WTC11 (cell line): ENCODE results near the gene TMC5. TPM values are rescaled to one million over a fixed set of nuclear protein-coding genes. Genes with fewer than 3 reads are reported as not detected.
A peak's percentile ranks its signal among the peaks of the same experiment; 100 is the strongest.

Experiments
- ATAC-seq: fragments of 200-7000 bp; cut with Tn5 transposase; 2 replicates; pipeline ENCODE4 v1.10.0; 2021; ENCODE audit warnings: mild to moderate bottlenecking, moderate library complexity
- CTCF ChIA-PET: fragments of 300-600 bp; sonication (Branson Sonifier 250); formaldehyde crosslinking; loops from one replicate; lab custom pipeline; 2021; ENCODE audit warnings: antibody characterized with exemption; lab: Charles Lee
- POLR2A ChIA-PET: fragments of 350-600 bp; sonication (Branson Sonifier 250); formaldehyde crosslinking; loops from one replicate; lab custom pipeline; 2021; ENCODE audit warnings: antibody characterized with exemption; lab: Charles Lee
- DNase-seq: peaks from one replicate; pipeline ENCODE4 v3.0.0; 2021; ENCODE audit warnings: low spot score
- H3K27ac Mint-ChIP-seq: 2 replicates; pipeline ENCODE4 v1.8.0; 2021; ENCODE audit warnings: mixed read lengths
- H3K27me3 Mint-ChIP-seq: 2 replicates; pipeline ENCODE4 v1.8.0; 2021; ENCODE audit warnings: low read depth, mild to moderate bottlenecking, moderate library complexity, mixed read lengths
- H3K36me3 Mint-ChIP-seq: 2 replicates; pipeline ENCODE4 v1.8.0; 2021; ENCODE audit warnings: mixed read lengths
- H3K4me1 Mint-ChIP-seq: 2 replicates; pipeline ENCODE4 v1.8.0; 2022; ENCODE audit warnings: mixed read lengths
- H3K4me3 Mint-ChIP-seq: 2 replicates; pipeline ENCODE4 v1.8.0; 2021; ENCODE audit warnings: mild to moderate bottlenecking, moderate library complexity, mixed read lengths
- H3K9me3 Mint-ChIP-seq: 2 replicates; pipeline ENCODE4 v1.8.0; 2021; ENCODE audit warnings: mixed read lengths
- ELF4 ChIP-seq: sonication (generic); formaldehyde crosslinking; IDR thresholded peaks from 2 replicates; pipeline ENCODE4 v1.8.1; 2022; ENCODE audit warnings: low read depth, mild to moderate bottlenecking, moderate library complexity, missing genetic modification reagents
- GRHL2 ChIP-seq: fragments of 250-450 bp; sonication (Bioruptor Pico); IDR thresholded peaks from 2 replicates; pipeline ENCODE4 v1.8.0; 2022; ENCODE audit warnings: mild to moderate bottlenecking, moderate library complexity; ENCODE audit not compliant: insufficient replicate concordance, severe bottlenecking
- JAZF1 ChIP-seq: fragments of 250-450 bp; sonication (Bioruptor Pico); IDR thresholded peaks from 2 replicates; pipeline ENCODE4 v1.9.0; 2021; ENCODE audit warnings: moderate library complexity, mild to moderate bottlenecking, inconsistent platforms
- MYBL2 ChIP-seq: sonication (generic); formaldehyde crosslinking; IDR thresholded peaks from 2 replicates; pipeline ENCODE4 v1.8.1; 2023; ENCODE audit warnings: mild to moderate bottlenecking, moderate library complexity, missing genetic modification reagents
- NFE2L1 ChIP-seq: sonication (generic); formaldehyde crosslinking; IDR thresholded peaks from 2 replicates; pipeline ENCODE4 v1.8.1; 2023; ENCODE audit warnings: missing genetic modification reagents
- NFYB ChIP-seq: sonication (generic); formaldehyde crosslinking; conservative IDR thresholded peaks from 2 replicates; pipeline ENCODE4 v1.8.0; 2022; ENCODE audit warnings: low read depth, missing genetic modification reagents
- PRRX2 ChIP-seq: fragments of 250-450 bp; sonication (Bioruptor Pico); IDR thresholded peaks from 2 replicates; pipeline ENCODE4 v1.8.0; 2021; ENCODE audit warnings: mild to moderate bottlenecking
- RORB ChIP-seq: fragments of 250-450 bp; sonication (Bioruptor Pico); IDR thresholded peaks from 2 replicates; pipeline ENCODE4 v1.9.0; 2021; ENCODE audit warnings: mild to moderate bottlenecking
- SMAD3 ChIP-seq: sonication (generic); formaldehyde crosslinking; IDR thresholded peaks from 2 replicates; pipeline ENCODE4 v1.8.0; 2022; ENCODE audit warnings: missing genetic modification reagents, mild to moderate bottlenecking, borderline replicate concordance
- TEAD1 ChIP-seq: sonication (generic); formaldehyde crosslinking; IDR thresholded peaks from 2 replicates; pipeline ENCODE4 v1.8.0; 2022; ENCODE audit warnings: mild to moderate bottlenecking, missing genetic modification reagents
- TP53 ChIP-seq: sonication (generic); formaldehyde crosslinking; IDR thresholded peaks from 2 replicates; pipeline ENCODE4 v1.8.1; 2023; ENCODE audit warnings: mild to moderate bottlenecking, missing genetic modification reagents
- ZNF121 ChIP-seq: sonication (generic); formaldehyde crosslinking; IDR thresholded peaks from 2 replicates; pipeline ENCODE4 v1.8.0; 2023; ENCODE audit warnings: missing genetic modification reagents
- ZNF317 ChIP-seq: sonication (generic); formaldehyde crosslinking; IDR thresholded peaks from 2 replicates; pipeline ENCODE4 v1.8.1; 2023; ENCODE audit warnings: low read depth, mild to moderate bottlenecking, moderate library complexity, missing genetic modification reagents, borderline replicate concordance
- ZNF416 ChIP-seq: fragments of 250-450 bp; sonication (Bioruptor Pico); IDR thresholded peaks from 2 replicates; pipeline ENCODE4 v1.9.0; 2021; ENCODE audit warnings: mild to moderate bottlenecking, inconsistent platforms
- total RNA-seq: library from RNA; stranded (reverse); gene quantifications from 3 replicates; pipeline ENCODE4 v1.2.3, GENCODE V29; 2021
- TF ChIP-seq, protein P1 (sequence below): sonication (generic); formaldehyde crosslinking; conservative IDR thresholded peaks from 2 replicates; pipeline ENCODE4 v1.8.1; 2022; ENCODE audit warnings: mild to moderate bottlenecking, missing genetic modification reagents
- TF ChIP-seq, protein P2 (sequence below): sonication (generic); formaldehyde crosslinking; IDR thresholded peaks from 2 replicates; pipeline ENCODE4 v1.8.1; 2023; ENCODE audit warnings: mild to moderate bottlenecking, missing genetic modification reagents, moderate library complexity
- TF ChIP-seq, protein P3 (sequence below): fragments of 200-600 bp; IDR thresholded peaks from 2 replicates; pipeline ENCODE4 v1.8.0; 2022; ENCODE audit warnings: antibody characterized with exemption
- TF ChIP-seq, protein P4 (sequence below): sonication (generic); formaldehyde crosslinking; IDR thresholded peaks from 2 replicates; pipeline ENCODE4 v1.8.1; 2022; ENCODE audit warnings: missing genetic modification reagents, borderline replicate concordance
- TF ChIP-seq, protein P5 (sequence below): sonication (generic); formaldehyde crosslinking; IDR thresholded peaks from 2 replicates; pipeline ENCODE4 v1.8.0; 2022; ENCODE audit warnings: mild to moderate bottlenecking, missing genetic modification reagents
- TF ChIP-seq, protein P6 (sequence below): fragments of 250-450 bp; sonication (Bioruptor Pico); IDR thresholded peaks from 2 replicates; pipeline ENCODE4 v1.8.0; 2021; ENCODE audit warnings: mild to moderate bottlenecking
- TF ChIP-seq, protein P7 (sequence below): sonication (generic); formaldehyde crosslinking; IDR thresholded peaks from 2 replicates; pipeline ENCODE4 v1.8.0; 2022; ENCODE audit warnings: missing genetic modification reagents

TMC5 gene
- total RNA-seq, 1 experiment from 2014 or later = 3.1 TPM

DNA sequence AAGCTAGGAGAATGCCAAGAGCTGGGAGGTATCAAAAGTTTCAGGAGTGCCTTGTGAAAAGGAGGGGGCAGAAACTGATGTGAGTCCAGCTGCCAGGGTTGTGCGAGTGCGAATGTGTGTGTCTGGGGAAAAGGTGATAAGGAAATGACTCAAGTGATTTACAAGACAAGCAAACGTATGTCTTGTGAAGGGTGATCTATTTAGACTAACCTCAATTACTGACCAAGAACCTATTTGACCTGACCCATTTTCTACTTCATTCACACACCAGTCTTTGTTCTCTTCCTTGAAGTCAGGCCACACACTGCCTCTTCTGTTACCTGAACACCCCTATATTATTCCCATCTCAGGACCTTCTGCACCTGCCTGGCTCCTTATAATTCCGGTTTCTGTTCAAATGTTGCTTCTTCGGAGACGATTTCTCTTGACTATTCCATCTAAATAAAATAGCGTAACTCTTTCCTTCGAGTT is 103.2 kb downstream of the TMC5 start (continued):
- TF ChIP-seq, protein P1, sequence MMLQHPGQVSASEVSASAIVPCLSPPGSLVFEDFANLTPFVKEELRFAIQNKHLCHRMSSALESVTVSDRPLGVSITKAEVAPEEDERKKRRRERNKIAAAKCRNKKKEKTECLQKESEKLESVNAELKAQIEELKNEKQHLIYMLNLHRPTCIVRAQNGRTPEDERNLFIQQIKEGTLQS = no peak
- TF ChIP-seq, protein P2, sequence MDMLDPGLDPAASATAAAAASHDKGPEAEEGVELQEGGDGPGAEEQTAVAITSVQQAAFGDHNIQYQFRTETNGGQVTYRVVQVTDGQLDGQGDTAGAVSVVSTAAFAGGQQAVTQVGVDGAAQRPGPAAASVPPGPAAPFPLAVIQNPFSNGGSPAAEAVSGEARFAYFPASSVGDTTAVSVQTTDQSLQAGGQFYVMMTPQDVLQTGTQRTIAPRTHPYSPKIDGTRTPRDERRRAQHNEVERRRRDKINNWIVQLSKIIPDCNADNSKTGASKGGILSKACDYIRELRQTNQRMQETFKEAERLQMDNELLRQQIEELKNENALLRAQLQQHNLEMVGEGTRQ (CRISPR knock-in tag) = no peak
- TF ChIP-seq ZNF416 = no peak

DNA sequence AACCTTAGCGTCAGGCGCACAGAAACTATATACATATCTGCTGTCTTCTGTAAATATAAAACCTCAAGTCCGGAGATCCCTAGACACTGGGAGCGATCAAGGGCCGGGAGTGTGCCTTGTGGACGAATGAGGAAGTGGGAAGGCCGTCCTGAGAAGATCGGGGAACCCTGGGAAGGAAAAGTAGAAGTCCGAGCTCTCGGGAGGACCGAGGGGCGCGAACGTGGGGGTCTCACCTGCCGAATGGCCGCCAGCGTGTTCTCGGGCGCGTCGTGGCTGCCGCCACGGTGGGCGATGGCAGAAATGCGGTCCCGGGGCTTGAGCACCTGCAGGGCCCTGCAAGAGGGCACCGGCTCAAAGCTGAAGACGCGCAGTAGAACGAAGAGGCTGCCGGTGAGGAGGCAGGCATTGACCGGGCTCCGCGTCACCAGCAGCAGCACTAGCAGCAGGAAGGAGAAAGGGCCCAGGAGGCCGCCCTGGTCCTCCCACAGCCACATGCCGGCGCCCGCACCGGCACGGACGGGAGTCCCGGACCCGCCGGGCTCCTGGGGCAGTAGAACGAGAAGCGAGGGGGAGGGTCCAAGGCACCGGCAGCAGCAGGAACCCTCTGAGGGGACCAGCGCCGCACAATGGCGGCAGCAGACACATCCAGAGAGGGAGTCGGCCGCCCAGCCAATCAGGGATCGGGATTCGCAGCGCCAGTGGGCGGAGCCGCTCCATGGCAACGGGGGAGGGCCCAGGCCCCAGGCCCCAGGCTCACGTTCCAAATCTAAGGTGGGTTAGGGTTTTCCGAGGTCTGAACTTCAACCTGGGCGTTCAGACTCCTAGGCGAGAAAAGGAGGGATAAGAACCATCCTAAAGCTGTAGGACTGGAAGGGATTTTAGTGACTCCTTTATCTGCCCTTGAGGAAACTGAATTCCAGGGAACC is 104.1 kb downstream of the TMC5 start, which contains the start of gene GDE1:
TSS of gene GDE1 (minus strand) at position 628 of the 926 bp plus-strand sequence. CDS start at position 494, 134 bp downstream.
- POLR2A ChIA-PET = interaction anchor here (1.2 to 1.4 kb wide), 2 partner anchors 18 to 34 kb away, joined by 3 to 5 read pairs; partner anchors contain the start of gene VPS35L
- Mint-ChIP-seq H3K36me3 (peaks cover 10% of the 10 kb centered on the region), H3K4me1 (peaks cover 46% of the 10 kb centered on the region), H3K4me3 (peak within 1 kb of the TSS; percentile 93), H3K27me3 (no peaks in the 10 kb centered on the region), H3K27ac (peak within 1 kb of the TSS; percentile 94), H3K9me3 (no peaks in the 10 kb centered on the region)
- ATAC-seq (peak; percentile 84), DNase-seq (peak; percentile 98)
- CTCF ChIA-PET = interaction anchor here (0.8 to 2.1 kb wide), 7 partner anchors 19 to 436 kb away, joined by 3 to 13 read pairs (median 4); partner anchors contain the start of gene VPS35L
- TF ChIP-seq, protein P3, sequence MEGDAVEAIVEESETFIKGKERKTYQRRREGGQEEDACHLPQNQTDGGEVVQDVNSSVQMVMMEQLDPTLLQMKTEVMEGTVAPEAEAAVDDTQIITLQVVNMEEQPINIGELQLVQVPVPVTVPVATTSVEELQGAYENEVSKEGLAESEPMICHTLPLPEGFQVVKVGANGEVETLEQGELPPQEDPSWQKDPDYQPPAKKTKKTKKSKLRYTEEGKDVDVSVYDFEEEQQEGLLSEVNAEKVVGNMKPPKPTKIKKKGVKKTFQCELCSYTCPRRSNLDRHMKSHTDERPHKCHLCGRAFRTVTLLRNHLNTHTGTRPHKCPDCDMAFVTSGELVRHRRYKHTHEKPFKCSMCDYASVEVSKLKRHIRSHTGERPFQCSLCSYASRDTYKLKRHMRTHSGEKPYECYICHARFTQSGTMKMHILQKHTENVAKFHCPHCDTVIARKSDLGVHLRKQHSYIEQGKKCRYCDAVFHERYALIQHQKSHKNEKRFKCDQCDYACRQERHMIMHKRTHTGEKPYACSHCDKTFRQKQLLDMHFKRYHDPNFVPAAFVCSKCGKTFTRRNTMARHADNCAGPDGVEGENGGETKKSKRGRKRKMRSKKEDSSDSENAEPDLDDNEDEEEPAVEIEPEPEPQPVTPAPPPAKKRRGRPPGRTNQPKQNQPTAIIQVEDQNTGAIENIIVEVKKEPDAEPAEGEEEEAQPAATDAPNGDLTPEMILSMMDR = no peak
- TF ChIP-seq MYBL2 (CRISPR knock-in tag) = peak; percentile 78; the same call in 1 of the 2 replicates
- TF ChIP-seq, protein P4, sequence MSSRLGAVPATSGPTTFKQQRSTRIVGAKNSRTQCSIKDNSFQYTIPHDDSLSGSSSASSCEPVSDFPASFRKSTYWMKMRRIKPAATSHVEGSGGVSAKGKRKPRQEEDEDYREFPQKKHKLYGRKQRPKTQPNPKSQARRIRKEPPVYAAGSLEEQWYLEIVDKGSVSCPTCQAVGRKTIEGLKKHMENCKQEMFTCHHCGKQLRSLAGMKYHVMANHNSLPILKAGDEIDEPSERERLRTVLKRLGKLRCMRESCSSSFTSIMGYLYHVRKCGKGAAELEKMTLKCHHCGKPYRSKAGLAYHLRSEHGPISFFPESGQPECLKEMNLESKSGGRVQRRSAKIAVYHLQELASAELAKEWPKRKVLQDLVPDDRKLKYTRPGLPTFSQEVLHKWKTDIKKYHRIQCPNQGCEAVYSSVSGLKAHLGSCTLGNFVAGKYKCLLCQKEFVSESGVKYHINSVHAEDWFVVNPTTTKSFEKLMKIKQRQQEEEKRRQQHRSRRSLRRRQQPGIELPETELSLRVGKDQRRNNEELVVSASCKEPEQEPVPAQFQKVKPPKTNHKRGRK (CRISPR knock-in tag) = no peak
- TF ChIP-seq, protein P5, sequence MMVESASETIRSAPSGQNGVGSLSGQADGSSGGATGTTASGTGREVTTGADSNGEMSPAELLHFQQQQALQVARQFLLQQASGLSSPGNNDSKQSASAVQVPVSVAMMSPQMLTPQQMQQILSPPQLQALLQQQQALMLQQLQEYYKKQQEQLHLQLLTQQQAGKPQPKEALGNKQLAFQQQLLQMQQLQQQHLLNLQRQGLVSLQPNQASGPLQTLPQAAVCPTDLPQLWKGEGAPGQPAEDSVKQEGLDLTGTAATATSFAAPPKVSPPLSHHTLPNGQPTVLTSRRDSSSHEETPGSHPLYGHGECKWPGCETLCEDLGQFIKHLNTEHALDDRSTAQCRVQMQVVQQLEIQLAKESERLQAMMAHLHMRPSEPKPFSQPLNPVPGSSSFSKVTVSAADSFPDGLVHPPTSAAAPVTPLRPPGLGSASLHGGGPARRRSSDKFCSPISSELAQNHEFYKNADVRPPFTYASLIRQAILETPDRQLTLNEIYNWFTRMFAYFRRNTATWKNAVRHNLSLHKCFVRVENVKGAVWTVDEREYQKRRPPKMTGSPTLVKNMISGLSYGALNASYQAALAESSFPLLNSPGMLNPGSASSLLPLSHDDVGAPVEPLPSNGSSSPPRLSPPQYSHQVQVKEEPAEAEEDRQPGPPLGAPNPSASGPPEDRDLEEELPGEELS (CRISPR knock-in tag) = no peak
- TF ChIP-seq ELF4 (CRISPR knock-in tag) = 0 out of 2 replicates have a peak, but pooled peaks have one; percentile 45
- TF ChIP-seq TEAD1 (CRISPR knock-in tag) = no peak
- no peak for TF ChIP-seq TP53
- no peak for TF ChIP-seq NFE2L1
- TF ChIP-seq ZNF317 (CRISPR knock-in tag) = no peak
- no peak for TF ChIP-seq GRHL2
- TF ChIP-seq JAZF1 (CRISPR knock-in tag) = no peak
- TF ChIP-seq, protein P6, sequence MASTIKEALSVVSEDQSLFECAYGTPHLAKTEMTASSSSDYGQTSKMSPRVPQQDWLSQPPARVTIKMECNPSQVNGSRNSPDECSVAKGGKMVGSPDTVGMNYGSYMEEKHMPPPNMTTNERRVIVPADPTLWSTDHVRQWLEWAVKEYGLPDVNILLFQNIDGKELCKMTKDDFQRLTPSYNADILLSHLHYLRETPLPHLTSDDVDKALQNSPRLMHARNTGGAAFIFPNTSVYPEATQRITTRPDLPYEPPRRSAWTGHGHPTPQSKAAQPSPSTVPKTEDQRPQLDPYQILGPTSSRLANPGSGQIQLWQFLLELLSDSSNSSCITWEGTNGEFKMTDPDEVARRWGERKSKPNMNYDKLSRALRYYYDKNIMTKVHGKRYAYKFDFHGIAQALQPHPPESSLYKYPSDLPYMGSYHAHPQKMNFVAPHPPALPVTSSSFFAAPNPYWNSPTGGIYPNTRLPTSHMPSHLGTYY (CRISPR knock-in tag) = no peak
- peak; percentile 17 for TF ChIP-seq NFYB
- no peak for TF ChIP-seq ZNF121 (CRISPR knock-in tag)
- TF ChIP-seq RORB = no peak
- TF ChIP-seq PRRX2 (CRISPR knock-in tag) = no peak
- no peak for TF ChIP-seq SMAD3
- TF ChIP-seq, protein P7, sequence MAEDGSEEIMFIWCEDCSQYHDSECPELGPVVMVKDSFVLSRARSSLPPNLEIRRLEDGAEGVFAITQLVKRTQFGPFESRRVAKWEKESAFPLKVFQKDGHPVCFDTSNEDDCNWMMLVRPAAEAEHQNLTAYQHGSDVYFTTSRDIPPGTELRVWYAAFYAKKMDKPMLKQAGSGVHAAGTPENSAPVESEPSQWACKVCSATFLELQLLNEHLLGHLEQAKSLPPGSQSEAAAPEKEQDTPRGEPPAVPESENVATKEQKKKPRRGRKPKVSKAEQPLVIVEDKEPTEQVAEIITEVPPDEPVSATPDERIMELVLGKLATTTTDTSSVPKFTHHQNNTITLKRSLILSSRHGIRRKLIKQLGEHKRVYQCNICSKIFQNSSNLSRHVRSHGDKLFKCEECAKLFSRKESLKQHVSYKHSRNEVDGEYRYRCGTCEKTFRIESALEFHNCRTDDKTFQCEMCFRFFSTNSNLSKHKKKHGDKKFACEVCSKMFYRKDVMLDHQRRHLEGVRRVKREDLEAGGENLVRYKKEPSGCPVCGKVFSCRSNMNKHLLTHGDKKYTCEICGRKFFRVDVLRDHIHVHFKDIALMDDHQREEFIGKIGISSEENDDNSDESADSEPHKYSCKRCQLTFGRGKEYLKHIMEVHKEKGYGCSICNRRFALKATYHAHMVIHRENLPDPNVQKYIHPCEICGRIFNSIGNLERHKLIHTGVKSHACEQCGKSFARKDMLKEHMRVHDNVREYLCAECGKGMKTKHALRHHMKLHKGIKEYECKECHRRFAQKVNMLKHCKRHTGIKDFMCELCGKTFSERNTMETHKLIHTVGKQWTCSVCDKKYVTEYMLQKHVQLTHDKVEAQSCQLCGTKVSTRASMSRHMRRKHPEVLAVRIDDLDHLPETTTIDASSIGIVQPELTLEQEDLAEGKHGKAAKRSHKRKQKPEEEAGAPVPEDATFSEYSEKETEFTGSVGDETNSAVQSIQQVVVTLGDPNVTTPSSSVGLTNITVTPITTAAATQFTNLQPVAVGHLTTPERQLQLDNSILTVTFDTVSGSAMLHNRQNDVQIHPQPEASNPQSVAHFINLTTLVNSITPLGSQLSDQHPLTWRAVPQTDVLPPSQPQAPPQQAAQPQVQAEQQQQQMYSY (CRISPR knock-in tag) = no peak
